AG09309 (cell line): ENCODE measurements around the gene TRIOBP.
"Not testable (repeated sequence)": the region's sequence is repeated elsewhere in the genome, so short reads cannot be mapped to it uniquely, and the experiment has no call there.

Experiments
- DNase-seq: peaks from one replicate; pipeline ENCODE4 v3.0.0-alpha.2; 2010; ENCODE audit warnings: low read depth
- H3K4me3 ChIP-seq: 2 replicates; pipeline ENCODE4 v1.5.1; 2011; ENCODE audit warnings: mild to moderate bottlenecking, low read depth, low read length, moderate library complexity; ENCODE audit not compliant: control insufficient read depth
- TF ChIP-seq, protein P1 (sequence below): IDR thresholded peaks from 2 replicates; pipeline ENCODE4 v1.5.1; 2011; ENCODE audit warnings: mild to moderate bottlenecking, low read depth, low read length, inconsistent platforms; ENCODE audit not compliant: insufficient read depth, control insufficient read depth; ENCODE audit errors: missing control alignments

Gene TRIOBP

DNA sequence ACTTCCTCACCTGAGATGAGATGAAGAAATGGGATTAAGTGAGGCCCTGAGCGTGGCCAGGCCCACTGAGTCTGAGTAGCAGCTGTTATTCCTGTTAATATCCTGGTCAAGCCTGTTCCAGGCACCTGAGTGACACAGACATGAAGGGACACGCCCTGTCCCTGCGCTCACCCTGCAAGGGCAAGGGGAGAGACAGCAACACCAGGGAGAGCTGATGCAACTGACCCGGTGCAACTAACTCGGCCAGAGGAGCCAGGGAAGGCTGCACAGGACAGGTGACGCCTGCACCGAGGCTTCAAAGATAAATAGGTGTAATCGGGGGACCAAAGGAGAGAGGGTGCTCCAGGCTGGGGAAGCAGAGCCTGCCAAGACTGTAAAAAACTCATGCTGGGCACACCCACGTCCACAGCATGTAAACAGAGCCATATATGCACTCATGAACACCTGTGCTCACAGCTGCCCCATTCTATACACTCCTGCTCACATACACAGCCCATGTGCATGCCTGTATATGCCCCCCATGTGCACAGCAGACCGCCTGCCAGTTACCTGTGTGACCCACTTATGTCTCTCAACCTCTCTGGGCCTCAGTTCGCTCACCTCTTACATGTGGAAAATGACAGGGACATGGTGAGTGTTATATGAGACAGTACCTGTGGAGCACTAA lies 88.1 kb downstream of the TRIOBP start:
- no peak overlapping the region for H3K4me3 ChIP-seq
- DNase-seq, result no peak
- TF ChIP-seq, protein P1, sequence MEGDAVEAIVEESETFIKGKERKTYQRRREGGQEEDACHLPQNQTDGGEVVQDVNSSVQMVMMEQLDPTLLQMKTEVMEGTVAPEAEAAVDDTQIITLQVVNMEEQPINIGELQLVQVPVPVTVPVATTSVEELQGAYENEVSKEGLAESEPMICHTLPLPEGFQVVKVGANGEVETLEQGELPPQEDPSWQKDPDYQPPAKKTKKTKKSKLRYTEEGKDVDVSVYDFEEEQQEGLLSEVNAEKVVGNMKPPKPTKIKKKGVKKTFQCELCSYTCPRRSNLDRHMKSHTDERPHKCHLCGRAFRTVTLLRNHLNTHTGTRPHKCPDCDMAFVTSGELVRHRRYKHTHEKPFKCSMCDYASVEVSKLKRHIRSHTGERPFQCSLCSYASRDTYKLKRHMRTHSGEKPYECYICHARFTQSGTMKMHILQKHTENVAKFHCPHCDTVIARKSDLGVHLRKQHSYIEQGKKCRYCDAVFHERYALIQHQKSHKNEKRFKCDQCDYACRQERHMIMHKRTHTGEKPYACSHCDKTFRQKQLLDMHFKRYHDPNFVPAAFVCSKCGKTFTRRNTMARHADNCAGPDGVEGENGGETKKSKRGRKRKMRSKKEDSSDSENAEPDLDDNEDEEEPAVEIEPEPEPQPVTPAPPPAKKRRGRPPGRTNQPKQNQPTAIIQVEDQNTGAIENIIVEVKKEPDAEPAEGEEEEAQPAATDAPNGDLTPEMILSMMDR, result no peak

- TF ChIP-seq, protein P1, result no peak
- DNase-seq, result no peak
- H3K4me3 ChIP-seq, result no peak overlapping the region
Observed at GRCh38 chr22:37790234-37790633, 93.4 kb downstream of the TRIOBP start.

GRCh38 chr22:37792494-37792893 lies 95.6 kb downstream of the TRIOBP start:
- DNase-seq, result no peak
- TF ChIP-seq, protein P1, result no peak
- no peak overlapping the region for H3K4me3 ChIP-seq

DNA sequence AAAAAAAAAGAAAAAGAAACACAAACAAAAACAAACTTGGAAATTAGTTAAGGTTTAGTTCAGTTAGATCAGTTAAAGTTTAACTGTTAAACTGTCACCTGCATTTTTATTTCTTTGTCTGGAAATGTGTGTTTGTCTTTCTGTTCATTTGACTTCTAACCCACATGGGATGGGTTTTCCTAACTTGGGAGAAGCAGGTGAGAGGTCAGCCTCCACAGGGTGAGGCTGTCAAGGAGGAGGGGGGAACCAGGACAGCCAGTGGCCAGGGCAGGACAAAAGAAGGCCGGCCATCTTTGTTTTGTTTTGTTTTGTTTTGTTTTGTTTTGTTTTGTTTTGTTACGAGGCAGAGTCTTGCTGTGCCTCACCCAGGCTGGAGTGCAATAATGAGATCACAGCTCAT lies 97.5 kb downstream of the TRIOBP start:
- H3K4me3 ChIP-seq, result no peak overlapping the region
- TF ChIP-seq, protein P1, result no peak
- no peak for DNase-seq

- no peak overlapping the region for H3K4me3 ChIP-seq
- TF ChIP-seq, protein P1, result no peak
- no peak for DNase-seq
Observed at GRCh38 chr22:37796079-37796478, 99.2 kb downstream of the TRIOBP start.

GRCh38 chr22:37797259-37797658 lies 100.4 kb downstream of the TRIOBP start:
- H3K4me3 ChIP-seq, DNase-seq: not testable (repeated sequence)

DNA sequence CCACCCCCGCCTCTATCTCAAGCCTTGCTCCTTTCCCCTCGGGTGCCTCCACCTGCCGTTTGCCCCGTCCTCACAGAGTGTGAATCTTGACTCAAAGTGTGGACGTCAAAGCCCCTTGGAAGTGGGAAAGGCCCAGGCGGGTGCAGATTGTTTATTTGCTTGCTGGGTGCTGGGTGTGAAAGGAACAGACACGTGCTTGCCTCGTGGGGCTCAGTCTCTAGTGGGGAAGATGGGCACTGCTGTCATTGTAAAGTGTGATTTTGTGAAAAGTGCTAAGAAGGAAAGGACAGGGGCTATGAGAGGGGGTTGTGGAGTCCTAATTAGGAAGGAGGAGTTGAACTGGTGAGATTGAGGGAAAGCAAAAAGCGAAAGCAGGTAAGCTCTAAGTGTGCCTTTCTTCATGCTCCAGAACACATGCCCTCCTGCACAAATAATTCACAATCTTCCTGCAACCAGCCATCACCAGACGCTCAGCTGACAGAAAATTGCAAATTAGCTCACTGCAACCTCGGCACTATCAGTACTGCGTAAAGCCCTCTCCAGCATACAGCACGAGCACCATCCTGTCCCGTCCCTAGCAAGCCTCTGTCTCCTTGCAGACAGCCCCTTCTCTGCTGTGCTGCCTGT lies 101.1 kb downstream of the TRIOBP start:
- no peak for DNase-seq
- no peak overlapping the region for H3K4me3 ChIP-seq
- TF ChIP-seq, protein P1, result no peak

GRCh38 chr22:37799979-37800378 lies 103.1 kb downstream of the TRIOBP start:
- DNase-seq, result not testable (repeated sequence)

More at GRCh38 chr22:37799979-37800378, 103.1 kb downstream of the TRIOBP start:
- not testable (repeated sequence) for H3K4me3 ChIP-seq
